Epithelial cell of proximal tubule (primary cell): ENCODE results near the gene MARK3. TPM values are rescaled to one million over a fixed set of nuclear protein-coding genes. Genes with fewer than 3 reads are reported as not detected.
A peak's percentile ranks its signal among the peaks of the same experiment; 100 is the strongest.

ENCODE experiments used
- DNase-seq: peaks from one replicate; pipeline ENCODE4 v3.0.0-alpha.2; 2011; ENCODE audit warnings: low read depth
- H3K4me3 ChIP-seq: 2 replicates; pipeline ENCODE4 v1.5.1; 2011; ENCODE audit warnings: low read depth, mild to moderate bottlenecking, low read length
- CTCF ChIP-seq: conservative IDR thresholded peaks from 2 replicates; pipeline ENCODE4 v1.5.1; 2012; ENCODE audit warnings: low read depth, mild to moderate bottlenecking, low read length
- total RNA-seq: library from RNA; depleted of rRNA; stranded (reverse); fragments of >200 nt; gene quantifications from 2 replicates; pipeline ENCODE4 v1.2.3, GENCODE V29; 2015

The MARK3 gene
- total RNA-seq, 1 donor from 2014 or later: 47.5 TPM

- no peak overlapping the region for H3K4me3 ChIP-seq
- no peak for DNase-seq
- no peak for TF ChIP-seq CTCF
These were observed 160.2 kb downstream of the MARK3 start for GRCh38 chr14:103545219-103545914.

- no peak for TF ChIP-seq CTCF
- H3K4me3 ChIP-seq: no peak overlapping the region
- DNase-seq: no peak
These were observed 160.9 kb downstream of the MARK3 start for GRCh38 chr14:103545915-103546651.

GRCh38 chr14:103546652-103547454 lies 161.6 kb downstream of the MARK3 start:
- peak; percentile 78 for TF ChIP-seq CTCF
- H3K4me3 ChIP-seq: no peak overlapping the region
- no peak for DNase-seq

DNA sequence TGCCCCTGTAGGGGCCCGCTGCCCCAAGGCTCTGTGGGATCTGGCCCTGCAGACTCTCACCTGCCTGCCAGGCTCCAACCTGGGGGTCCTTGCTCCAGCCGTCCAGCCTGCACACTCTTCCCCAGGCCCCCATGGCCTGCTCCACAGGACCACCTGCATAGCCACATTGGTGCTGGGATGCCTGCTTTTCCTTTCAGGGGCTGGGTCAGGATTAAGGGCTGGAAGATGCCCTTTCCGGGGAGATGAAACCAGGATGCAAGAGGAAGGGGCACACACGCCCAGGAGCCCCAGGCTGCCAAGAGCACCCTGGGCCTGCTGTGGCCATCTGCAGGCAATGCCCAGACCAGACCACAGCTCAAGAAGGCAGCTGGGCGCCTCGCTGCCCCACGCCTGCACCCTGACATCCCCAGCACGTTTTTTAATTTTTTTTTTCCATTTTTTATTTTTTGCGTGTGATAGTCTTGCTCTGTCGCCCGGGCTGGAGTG lies 162.3 kb downstream of the MARK3 start:
- no peak for TF ChIP-seq CTCF
- no peak overlapping the region for H3K4me3 ChIP-seq
- no peak for DNase-seq

- TF ChIP-seq CTCF: no peak
- no peak for DNase-seq
- H3K4me3 ChIP-seq: no peak overlapping the region
These were observed 162.8 kb downstream of the MARK3 start for GRCh38 chr14:103547941-103548462.

DNA sequence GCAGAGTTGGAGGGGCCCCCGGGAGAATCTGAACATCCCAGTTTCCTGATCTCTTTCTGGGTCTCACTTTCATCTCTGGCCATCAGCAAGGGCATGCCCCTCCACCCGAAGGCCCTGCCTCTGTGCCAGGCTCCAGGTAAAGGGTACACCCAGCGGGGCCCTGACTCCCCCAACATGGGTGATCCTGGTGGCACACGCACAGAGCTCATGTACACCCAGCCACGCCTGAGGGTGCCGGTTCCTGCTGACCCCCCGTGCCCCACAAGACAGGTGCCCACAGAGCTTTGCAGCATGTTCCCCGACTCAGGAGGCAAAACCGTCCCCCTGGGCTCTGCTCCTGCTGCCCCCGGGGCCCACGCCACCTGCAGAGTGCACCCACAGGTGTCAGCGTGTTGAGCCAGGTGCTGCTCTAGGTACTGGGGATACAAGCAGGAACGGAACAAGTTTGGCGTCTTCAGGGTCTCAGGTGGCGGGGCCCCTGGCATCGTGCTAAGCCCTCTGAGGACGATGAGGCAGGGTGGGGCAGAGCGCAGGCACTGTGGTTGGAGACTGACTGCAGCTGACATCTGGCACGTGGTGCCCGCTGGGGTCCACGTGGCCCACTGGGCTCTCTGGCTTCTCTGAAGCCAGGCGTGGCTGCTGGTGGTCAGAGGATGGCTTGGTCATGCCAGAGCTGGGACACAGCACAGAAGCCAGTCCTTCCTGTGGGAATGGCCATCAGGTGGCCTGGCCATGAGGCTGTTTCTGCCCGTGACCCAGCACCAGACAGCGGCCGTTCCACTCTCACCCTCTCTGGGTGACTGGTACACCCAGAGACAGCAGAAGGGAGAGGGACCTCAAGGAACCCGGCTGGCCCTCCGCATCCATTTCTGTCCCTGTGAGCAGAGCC lies 163.5 kb downstream of the MARK3 start:
- no peak overlapping the region for H3K4me3 ChIP-seq
- DNase-seq: no peak
- TF ChIP-seq CTCF: no peak
